ENCODE measurements around the gene DSCAM.
A peak's percentile ranks its signal among the peaks of the same experiment; 100 is the strongest.

Gene DSCAM

GRCh38 chr21:40129809-40130208 lies 717.1 kb downstream of the DSCAM start:
- no peak for TF ChIP-seq FOXM1 (IDR thresholded peaks at IDR 0.05; ENCODE audit: borderline replicate concordance, low read depth)
- TF ChIP-seq USF1 (IDR thresholded peaks at IDR 0.05) = no peak
- no peak for TF ChIP-seq CEBPB (IDR thresholded peaks at IDR 0.05)
- no peak for TF ChIP-seq EGR1 (IDR thresholded peaks at IDR 0.05)
- TF ChIP-seq TAF1 (IDR thresholded peaks at IDR 0.05; ENCODE audit: low read depth) = no peak
- TF ChIP-seq YY1 (IDR thresholded peaks at IDR 0.05; ENCODE audit: low read depth) = no peak
- no peak for TF ChIP-seq TEAD4 (IDR thresholded peaks at IDR 0.05)
- no peak for TF ChIP-seq NFIC (IDR thresholded peaks at IDR 0.05)
- TF ChIP-seq RAD21 (IDR thresholded peaks at IDR 0.05; ENCODE audit: low read depth) = no peak
- no peak for TF ChIP-seq REST (IDR thresholded peaks at IDR 0.05; ENCODE audit: low read depth)
- no peak for TF ChIP-seq EP300 (IDR thresholded peaks at IDR 0.05; ENCODE audit: borderline replicate concordance)
- TF ChIP-seq ZBTB7A (IDR thresholded peaks at IDR 0.05; ENCODE audit: low read depth) = no peak
- TF ChIP-seq CREB1 (IDR thresholded peaks at IDR 0.05; ENCODE audit: low read depth) = no peak
- TF ChIP-seq TCF12 (IDR thresholded peaks at IDR 0.05; ENCODE audit: low read depth) = no peak
- TF ChIP-seq MAX (IDR thresholded peaks at IDR 0.05) = no peak

- no peak for TF ChIP-seq EP300 (IDR thresholded peaks at IDR 0.05; ENCODE audit: borderline replicate concordance)
- no peak for TF ChIP-seq NFIC (IDR thresholded peaks at IDR 0.05)
- TF ChIP-seq TCF12 (IDR thresholded peaks at IDR 0.05; ENCODE audit: low read depth) = no peak
- TF ChIP-seq EGR1 (IDR thresholded peaks at IDR 0.05) = no peak
- no peak for TF ChIP-seq CREB1 (IDR thresholded peaks at IDR 0.05; ENCODE audit: low read depth)
Observed at GRCh38 chr21:40128891-40129290, 718.1 kb downstream of the DSCAM start.

- no peak for TF ChIP-seq YY1 (IDR thresholded peaks at IDR 0.05; ENCODE audit: low read depth)
- TF ChIP-seq ZBTB7A (IDR thresholded peaks at IDR 0.05; ENCODE audit: low read depth) = no peak
- peak; percentile 75 for TF ChIP-seq RAD21 (IDR thresholded peaks at IDR 0.05; ENCODE audit: low read depth)
- TF ChIP-seq TAF1 (IDR thresholded peaks at IDR 0.05; ENCODE audit: low read depth) = no peak
Observed at GRCh38 chr21:40120940-40121575, 725.9 kb downstream of the DSCAM start.

GRCh38 chr21:40118527-40118926 lies 728.4 kb downstream of the DSCAM start:
- TF ChIP-seq ZBTB7A (IDR thresholded peaks at IDR 0.05; ENCODE audit: low read depth) (no peak), REST (IDR thresholded peaks at IDR 0.05; ENCODE audit: low read depth) (no peak), EGR1 (IDR thresholded peaks at IDR 0.05) (no peak), EP300 (IDR thresholded peaks at IDR 0.05; ENCODE audit: borderline replicate concordance) (no peak), CREB1 (IDR thresholded peaks at IDR 0.05; ENCODE audit: low read depth) (no peak), TAF1 (IDR thresholded peaks at IDR 0.05; ENCODE audit: low read depth) (no peak), FOXM1 (IDR thresholded peaks at IDR 0.05; ENCODE audit: borderline replicate concordance, low read depth) (no peak), TEAD4 (IDR thresholded peaks at IDR 0.05) (no peak), NFIC (IDR thresholded peaks at IDR 0.05) (no peak), RAD21 (IDR thresholded peaks at IDR 0.05; ENCODE audit: low read depth) (no peak), CEBPB (IDR thresholded peaks at IDR 0.05) (no peak), MAX (IDR thresholded peaks at IDR 0.05) (no peak), USF1 (IDR thresholded peaks at IDR 0.05) (no peak), YY1 (IDR thresholded peaks at IDR 0.05; ENCODE audit: low read depth) (no peak), TCF12 (IDR thresholded peaks at IDR 0.05; ENCODE audit: low read depth) (no peak)

GRCh38 chr21:40117236-40117635 lies 729.7 kb downstream of the DSCAM start:
- TF ChIP-seq TAF1 (IDR thresholded peaks at IDR 0.05; ENCODE audit: low read depth) = no peak
- TF ChIP-seq RAD21 (IDR thresholded peaks at IDR 0.05; ENCODE audit: low read depth) = no peak
- TF ChIP-seq YY1 (IDR thresholded peaks at IDR 0.05; ENCODE audit: low read depth) = no peak
- TF ChIP-seq EP300 (IDR thresholded peaks at IDR 0.05; ENCODE audit: borderline replicate concordance) = no peak
- TF ChIP-seq REST (IDR thresholded peaks at IDR 0.05; ENCODE audit: low read depth) = no peak
- no peak for TF ChIP-seq ZBTB7A (IDR thresholded peaks at IDR 0.05; ENCODE audit: low read depth)
- no peak for TF ChIP-seq EGR1 (IDR thresholded peaks at IDR 0.05)
- no peak for TF ChIP-seq CEBPB (IDR thresholded peaks at IDR 0.05)
- TF ChIP-seq NFIC (IDR thresholded peaks at IDR 0.05) = no peak
- no peak for TF ChIP-seq MAX (IDR thresholded peaks at IDR 0.05)
- TF ChIP-seq TCF12 (IDR thresholded peaks at IDR 0.05; ENCODE audit: low read depth) = no peak
- no peak for TF ChIP-seq TEAD4 (IDR thresholded peaks at IDR 0.05)
- TF ChIP-seq USF1 (IDR thresholded peaks at IDR 0.05) = no peak
- TF ChIP-seq CREB1 (IDR thresholded peaks at IDR 0.05; ENCODE audit: low read depth) = no peak

Data from Ishikawa (cell line).